Motor neuron (in vitro differentiated cells): ENCODE results near the gene LCOR. TPM values are rescaled to one million over a fixed set of nuclear protein-coding genes. Genes with fewer than 3 reads are reported as not detected.
A peak's percentile ranks its signal among the peaks of the same experiment; 100 is the strongest.

ENCODE experiments used
- ATAC-seq, 8 experiments: fragments of 200-7000 bp; cut with Tn5 transposase; replicated peaks in 6 of 8; 2 replicates each; pipeline ENCODE4 v1.8.0; 2021; ENCODE audit warnings: mild to moderate bottlenecking in 8 of 8, moderate library complexity in 8 of 8
- H3K27ac ChIP-seq, 2 donors: fragments of 250-450 bp; sonication (Bioruptor Pico); 2 replicates each; pipeline ENCODE4 v1.9.0; 2021; ENCODE audit warnings: antibody characterized with exemption in 2 of 2, mild to moderate bottlenecking in 2 of 2, moderate library complexity in 1 of 2
- H3K4me1 ChIP-seq, 2 donors: fragments of 250-450 bp; sonication (Bioruptor Pico); replicated peaks in 1 of 2; 2 replicates each; pipeline ENCODE4 v1.6.1; 2021; ENCODE audit warnings: antibody characterized with exemption in 2 of 2, mild to moderate bottlenecking in 2 of 2, moderate library complexity in 1 of 2
- H3K4me3 ChIP-seq, 5 donors: fragments of 250-450 bp; sonication (Bioruptor Pico); 2 replicates each; pipeline ENCODE4 v1.9.0; 2021; ENCODE audit warnings: antibody characterized with exemption in 5 of 5, mild to moderate bottlenecking in 5 of 5, moderate library complexity in 4 of 5
- WGBS, 10 experiments: fragments of 450-650 bp; shearing (Covaris generic); methylation state at CpG; one replicate each; pipeline ENCODE4 v1.0.0; 2022; 5-methylcytosine and 5-hydroxymethylcytosine counted together
- in situ Hi-C, 9 experiments: fragments of 400-800 bp; cut with MboI; loops; one replicate each; pipeline ENCODE4 v1.15.0; 2021; ENCODE audit warnings: low sequenced_read_pairs in 9 of 9, low pct_unique_long_range_greater_than_20kb in 2 of 9; ENCODE audit not compliant: unreplicated experiment in 9 of 9
- total RNA-seq, 8 experiments: library from RNA; unstranded; fragments of 300-600 nt; gene quantifications; 2 replicates each; pipeline versions ENCODE4 v1.2.3 to v1.2.4, GENCODE V29; 2022

The LCOR gene
- total RNA-seq, 8 experiments from 2014 or later: 11.0 to 62.7 (median 44.4) TPM

GRCh38 chr10:96906864-96907263 lies 74.8 kb downstream of the LCOR start:
- in situ Hi-C loops: no loop called here
- peaks cover 5 to 9% of the 10 kb centered on the region in 2 donors for H3K4me1 ChIP-seq
- H3K27ac ChIP-seq: no peak overlapping the region

GRCh38 chr10:96910488-96911395 lies 78.6 kb downstream of the LCOR start:
- H3K4me1 ChIP-seq: peaks cover 0 to 9% of the 10 kb centered on the region in 2 donors
- H3K4me3 ChIP-seq: no peak overlapping the region
- WGBS, 10 experiments: 70 to 100% (median 90%) methylated on average over 3 to 13 of the region's 13 CpGs
- in situ Hi-C loops: no loop called here
- ATAC-seq: peak in 2 of 8 experiments; percentile 31 to 37
- H3K27ac ChIP-seq: no peak overlapping the region

More at GRCh38 chr10:96906864-96907263, 74.8 kb downstream of the LCOR start:
- H3K4me3 ChIP-seq: no peak overlapping the region
- ATAC-seq: no peak

GRCh38 chr10:96912405-96912804 lies 80.3 kb downstream of the LCOR start:
- Histone ChIP-seq H3K4me3 (no peak overlapping the region), H3K4me1 (no peaks in the 10 kb centered on the region), H3K27ac (no peak overlapping the region)
- 31 to 100% (median 94%) methylated on average over 2 to 3 of the region's 3 CpGs; no CpG with 5 or more reads in 2 of the 10 experiments for WGBS, 10 experiments
- ATAC-seq: no peak
- in situ Hi-C loops: no loop called here

- no peak overlapping the region for H3K4me3 ChIP-seq
- no peak for ATAC-seq
- WGBS, 10 experiments: 83 to 100% (median 100%) methylated on average over 1 to 5 of the region's 5 CpGs; no CpG with 5 or more reads in 1 of the 10 experiments
- H3K27ac ChIP-seq: no peak overlapping the region
- in situ Hi-C loops: no loop called here
- peaks cover 0 to 2% of the 10 kb centered on the region in 2 donors for H3K4me1 ChIP-seq
Measured at GRCh38 chr10:96913906-96914305, 81.8 kb downstream of the LCOR start.

GRCh38 chr10:96917628-96918027 lies 85.5 kb downstream of the LCOR start:
- peaks cover 0 to 2% of the 10 kb centered on the region in 2 donors for H3K4me1 ChIP-seq
- H3K4me3 ChIP-seq: no peak overlapping the region
- H3K27ac ChIP-seq: no peak overlapping the region
- in situ Hi-C loops: no loop called here
- 75 to 100% (median 87%) methylated on average over 2 to 5 of the region's 5 CpGs for WGBS, 10 experiments
- no peak for ATAC-seq

- Histone ChIP-seq H3K4me3 (no peak overlapping the region), H3K27ac (no peak overlapping the region), H3K4me1 (peaks cover 0 to 2% of the 10 kb centered on the region in 2 donors)
- WGBS, 10 experiments: 79 to 97% (median 89%) methylated on average over 1 to 5 of the region's 5 CpGs
- in situ Hi-C loops: no loop called here
- no peak for ATAC-seq
Measured at GRCh38 chr10:96918214-96919002, 86.3 kb downstream of the LCOR start.

- Histone ChIP-seq H3K4me1 (peaks cover 0 to 2% of the 10 kb centered on the region in 2 donors), H3K27ac (no peak overlapping the region), H3K4me3 (no peak overlapping the region)
- 87 to 100% (median 95%) methylated on average over 3 to 5 of the region's 5 CpGs; no CpG with 5 or more reads in 1 of the 10 experiments for WGBS, 10 experiments
- in situ Hi-C loops: no loop called here
- ATAC-seq: no peak
Measured at GRCh38 chr10:96919785-96920430, 87.8 kb downstream of the LCOR start.

GRCh38 chr10:96921655-96922054 lies 89.6 kb downstream of the LCOR start:
- peaks cover 0 to 2% of the 10 kb centered on the region in 2 donors for H3K4me1 ChIP-seq
- H3K27ac ChIP-seq: no peak overlapping the region
- no peak overlapping the region for H3K4me3 ChIP-seq
- WGBS, 10 experiments: 60 to 100% (median 100%) methylated on average over 1 to 3 of the region's 4 CpGs; no CpG with 5 or more reads in 3 of the 10 experiments
- in situ Hi-C loops: no loop called here
- no peak for ATAC-seq

- Histone ChIP-seq H3K4me3 (no peak overlapping the region), H3K27ac (no peak overlapping the region), H3K4me1 (peaks cover 0 to 2% of the 10 kb centered on the region in 2 donors)
- no peak for ATAC-seq
- 82 to 100% (median 93%) methylated on average over 1 to 3 of the region's 3 CpGs; no CpG with 5 or more reads in 2 of the 10 experiments for WGBS, 10 experiments
- in situ Hi-C loops: no loop called here
Measured at GRCh38 chr10:96922978-96923948, 91.2 kb downstream of the LCOR start.

GRCh38 chr10:96924861-96925260 lies 92.8 kb downstream of the LCOR start:
- in situ Hi-C loops: no loop called here
- ATAC-seq: no peak
- WGBS, 10 experiments: 92 to 100% (median 98%) methylated on average over 2 to 6 of the region's 6 CpGs

GRCh38 chr10:96930469-96930868 lies 98.4 kb downstream of the LCOR start:
- no peak for ATAC-seq
- 85 to 100% (median 95%) methylated on average over 2 to 5 of the region's 5 CpGs for WGBS, 10 experiments
- Histone ChIP-seq H3K27ac (no peak overlapping the region), H3K4me1 (no peaks in the 10 kb centered on the region), H3K4me3 (no peak overlapping the region)
- in situ Hi-C loops: no loop called here

More at GRCh38 chr10:96924861-96925260, 92.8 kb downstream of the LCOR start:
- Histone ChIP-seq H3K4me3 (no peak overlapping the region), H3K4me1 (no peaks in the 10 kb centered on the region), H3K27ac (no peak overlapping the region)

- no peak for ATAC-seq
- no peaks in the 10 kb centered on the region for H3K4me1 ChIP-seq
- no peak overlapping the region for H3K27ac ChIP-seq
- whole genome bisulfite sequencing, 10 experiments: 80 to 100% (median 98%) methylated on average over 1 to 5 of the region's 5 CpGs; no CpG with 5 or more reads in 1 of the 10 experiments
- H3K4me3 ChIP-seq: no peak overlapping the region
- in situ Hi-C loops: no loop called here
Measured at GRCh38 chr10:96935148-96935547, 103.0 kb downstream of the LCOR start.
